IPS-20b (cell line): Measurements from ENCODE around the gene NFKBIE.
"Not testable (repeated sequence)": the region's sequence is repeated elsewhere in the genome, so short reads cannot be mapped to it uniquely, and the experiment has no call there.

Source experiments
- H3K27ac ChIP-seq: one replicate; pipeline ENCODE4 v1.5.1; 2013; ENCODE audit warnings: low read length
- H3K27me3 ChIP-seq: 2 replicates; pipeline ENCODE4 v1.6.1; 2013; ENCODE audit warnings: mild to moderate bottlenecking, low read length, inconsistent platforms; ENCODE audit not compliant: insufficient read depth
- H3K36me3 ChIP-seq: 2 replicates; pipeline ENCODE4 v1.6.1; 2013; ENCODE audit warnings: low read depth, mild to moderate bottlenecking, inconsistent platforms, low read length, moderate library complexity; ENCODE audit not compliant: insufficient read depth
- H3K4me1 ChIP-seq: 2 replicates; pipeline ENCODE4 v1.6.1; 2013; ENCODE audit warnings: mild to moderate bottlenecking, control low read depth, inconsistent platforms, low read length, moderate library complexity; ENCODE audit not compliant: insufficient read depth
- H3K4me3 ChIP-seq: 2 replicates; pipeline ENCODE4 v1.5.1; 2013; ENCODE audit warnings: mild to moderate bottlenecking, low read length, inconsistent platforms
- H3K9ac ChIP-seq: 2 replicates; pipeline ENCODE4 v1.6.1; 2013; ENCODE audit warnings: low read depth, mild to moderate bottlenecking, inconsistent platforms, low read length, moderate library complexity
- H3K9me3 ChIP-seq: 2 replicates; pipeline ENCODE4 v1.6.1; 2013; ENCODE audit warnings: mild to moderate bottlenecking, low read depth, low read length, inconsistent platforms; ENCODE audit not compliant: insufficient read depth

The NFKBIE gene

DNA sequence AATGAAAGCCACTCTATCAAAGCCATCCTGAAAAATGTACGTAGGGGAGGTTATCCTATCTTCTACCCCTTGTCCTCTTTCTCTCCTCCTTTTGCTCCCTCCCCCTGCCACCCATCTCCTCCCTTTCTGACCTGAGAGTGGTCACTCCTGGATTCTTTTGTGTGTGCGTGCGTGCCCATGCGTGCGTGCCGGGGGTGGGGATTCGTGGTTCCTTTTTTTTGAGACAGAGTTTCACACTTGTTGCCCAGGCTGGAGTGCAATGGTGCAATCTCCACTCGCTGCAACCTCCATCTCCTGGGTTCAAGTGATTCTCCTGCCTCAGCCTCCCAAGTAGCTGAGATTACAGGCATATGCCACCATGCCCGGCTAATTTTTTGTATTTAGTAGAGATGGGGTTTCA is 33.9 kb downstream of the NFKBIE start:
- H3K9me3 ChIP-seq, H3K27me3 ChIP-seq, H3K4me1 ChIP-seq, H3K4me3 ChIP-seq, H3K27ac ChIP-seq, H3K9ac ChIP-seq: not testable (repeated sequence)
- H3K36me3 ChIP-seq = peaks cover 87% of the 10 kb centered on the region

DNA sequence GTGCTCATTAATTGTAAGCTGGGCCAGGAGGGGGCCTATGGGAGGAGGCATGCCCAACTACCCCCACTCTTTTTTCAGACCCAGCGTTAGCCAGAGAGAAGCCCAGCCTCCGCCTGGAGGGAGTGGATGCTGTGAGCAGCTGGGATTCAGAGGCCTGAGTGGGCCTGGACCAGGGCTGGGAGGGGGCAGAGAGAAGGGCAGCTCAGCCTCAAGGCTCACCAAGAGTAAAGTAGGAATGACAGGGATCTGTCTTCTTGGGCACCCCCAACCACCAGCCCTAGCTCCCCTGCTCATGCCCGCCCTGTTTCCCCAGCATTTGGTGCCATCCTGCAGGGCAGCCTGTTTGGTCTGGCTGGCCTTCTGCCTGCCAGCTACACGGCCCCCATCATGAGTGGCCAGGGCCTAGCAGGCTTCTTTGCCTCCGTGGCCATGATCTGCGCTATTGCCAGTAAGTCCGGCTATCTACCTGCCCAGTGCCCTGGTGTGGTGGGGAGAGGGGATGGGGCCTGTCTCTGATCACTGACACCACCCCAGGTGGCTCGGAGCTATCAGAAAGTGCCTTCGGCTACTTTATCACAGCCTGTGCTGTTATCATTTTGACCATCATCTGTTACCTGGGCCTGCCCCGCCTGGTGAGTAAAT is 35.2 kb downstream of the NFKBIE start:
- Histone ChIP-seq H3K4me3 (no peak overlapping the region), H3K27me3 (no peaks in the 10 kb centered on the region), H3K4me1 (peaks cover 17% of the 10 kb centered on the region; the same call in 1 of the 2 replicates), H3K9ac (no peak overlapping the region), H3K27ac (no peak overlapping the region), H3K9me3 (no peaks in the 10 kb centered on the region), H3K36me3 (peaks cover 76% of the 10 kb centered on the region)

DNA sequence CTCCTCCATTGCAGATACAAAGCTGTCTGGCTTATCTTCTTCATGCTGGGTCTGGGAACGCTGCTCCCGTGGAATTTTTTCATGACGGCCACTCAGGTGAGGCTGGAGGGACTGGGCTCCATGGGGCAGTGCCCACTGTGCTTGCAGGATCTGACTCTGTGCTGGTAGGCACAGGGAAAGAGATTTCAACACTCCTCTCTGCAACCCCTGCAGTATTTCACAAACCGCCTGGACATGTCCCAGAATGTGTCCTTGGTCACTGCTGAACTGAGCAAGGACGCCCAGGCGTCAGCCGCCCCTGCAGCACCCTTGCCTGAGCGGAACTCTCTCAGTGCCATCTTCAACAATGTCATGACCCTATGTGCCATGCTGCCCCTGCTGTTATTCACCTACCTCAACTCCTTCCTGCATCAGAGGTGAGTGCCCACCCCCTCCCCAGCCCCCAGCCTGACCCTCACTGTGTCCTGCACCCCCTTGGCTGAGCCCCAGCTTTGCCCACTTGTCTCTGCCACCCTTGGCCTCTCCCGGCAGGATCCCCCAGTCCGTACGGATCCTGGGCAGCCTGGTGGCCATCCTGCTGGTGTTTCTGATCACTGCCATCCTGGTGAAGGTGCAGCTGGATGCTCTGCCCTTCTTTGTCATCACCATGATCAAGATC is 35.8 kb downstream of the NFKBIE start:
- H3K4me3 ChIP-seq = no peak overlapping the region
- H3K4me1 ChIP-seq = peaks cover 22% of the 10 kb centered on the region
- H3K27ac ChIP-seq = no peak overlapping the region
- no peaks in the 10 kb centered on the region for H3K9me3 ChIP-seq
- no peaks in the 10 kb centered on the region for H3K27me3 ChIP-seq
- peaks cover 72% of the 10 kb centered on the region for H3K36me3 ChIP-seq
- no peak overlapping the region for H3K9ac ChIP-seq

- Histone ChIP-seq H3K27me3 (no peaks in the 10 kb centered on the region), H3K4me1 (peaks cover 21% of the 10 kb centered on the region), H3K36me3 (peaks cover 71% of the 10 kb centered on the region), H3K27ac (no peak overlapping the region), H3K4me3 (no peak overlapping the region), H3K9ac (no peak overlapping the region), H3K9me3 (no peaks in the 10 kb centered on the region)
These were observed 36.5 kb downstream of the NFKBIE start for GRCh38 chr6:44228836-44229235.

DNA sequence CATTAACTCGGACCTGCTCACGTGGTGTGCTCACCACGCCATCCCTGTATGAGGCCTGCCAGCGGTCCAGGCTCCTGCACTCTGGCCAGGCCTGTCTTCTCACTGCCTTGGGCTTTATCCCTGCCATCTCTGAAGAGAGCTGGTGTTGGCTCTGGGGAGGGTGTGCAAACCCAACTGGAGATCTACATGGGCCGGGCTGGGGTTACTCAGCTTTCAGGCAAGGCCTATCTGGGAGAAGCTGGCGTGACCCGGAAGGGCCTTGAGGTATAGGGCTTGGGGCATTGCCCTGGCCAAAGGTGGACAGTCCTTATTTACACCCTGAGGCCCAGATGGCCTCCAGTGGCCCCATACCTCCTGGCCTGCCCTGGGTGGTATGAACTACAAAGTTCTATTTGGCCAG is 36.9 kb downstream of the NFKBIE start:
- Histone ChIP-seq H3K9ac (no peak overlapping the region), H3K4me1 (peaks cover 21% of the 10 kb centered on the region), H3K27me3 (no peaks in the 10 kb centered on the region), H3K4me3 (no peak overlapping the region), H3K27ac (no peak overlapping the region), H3K36me3 (peaks cover 67% of the 10 kb centered on the region), H3K9me3 (no peaks in the 10 kb centered on the region)

DNA sequence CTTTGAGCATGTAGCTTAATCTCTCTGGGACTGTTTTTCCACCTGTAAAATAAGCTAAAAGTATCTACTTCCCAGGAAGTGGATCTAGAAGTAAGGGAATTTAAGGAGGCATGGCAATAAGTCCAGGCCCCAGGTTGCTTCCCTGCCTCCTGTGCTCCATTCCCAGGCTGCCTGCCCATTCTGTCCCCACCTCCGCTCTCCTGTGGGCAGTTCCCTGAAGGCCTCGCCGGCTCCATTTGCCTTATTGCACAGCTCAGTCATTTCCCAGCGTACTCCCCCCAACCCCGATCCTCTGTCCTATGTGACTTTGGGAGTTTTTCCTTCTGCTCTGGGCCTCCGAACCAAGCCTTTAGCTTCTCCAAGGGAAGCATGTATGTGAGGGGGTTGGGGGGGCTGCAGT is 37.3 kb downstream of the NFKBIE start:
- Histone ChIP-seq H3K4me3 (no peak overlapping the region), H3K27ac (no peak overlapping the region), H3K9ac (no peak overlapping the region; the same call in 1 of the 2 replicates), H3K36me3 (peaks cover 63% of the 10 kb centered on the region), H3K4me1 (peaks cover 21% of the 10 kb centered on the region), H3K9me3 (no peaks in the 10 kb centered on the region), H3K27me3 (no peaks in the 10 kb centered on the region)

DNA sequence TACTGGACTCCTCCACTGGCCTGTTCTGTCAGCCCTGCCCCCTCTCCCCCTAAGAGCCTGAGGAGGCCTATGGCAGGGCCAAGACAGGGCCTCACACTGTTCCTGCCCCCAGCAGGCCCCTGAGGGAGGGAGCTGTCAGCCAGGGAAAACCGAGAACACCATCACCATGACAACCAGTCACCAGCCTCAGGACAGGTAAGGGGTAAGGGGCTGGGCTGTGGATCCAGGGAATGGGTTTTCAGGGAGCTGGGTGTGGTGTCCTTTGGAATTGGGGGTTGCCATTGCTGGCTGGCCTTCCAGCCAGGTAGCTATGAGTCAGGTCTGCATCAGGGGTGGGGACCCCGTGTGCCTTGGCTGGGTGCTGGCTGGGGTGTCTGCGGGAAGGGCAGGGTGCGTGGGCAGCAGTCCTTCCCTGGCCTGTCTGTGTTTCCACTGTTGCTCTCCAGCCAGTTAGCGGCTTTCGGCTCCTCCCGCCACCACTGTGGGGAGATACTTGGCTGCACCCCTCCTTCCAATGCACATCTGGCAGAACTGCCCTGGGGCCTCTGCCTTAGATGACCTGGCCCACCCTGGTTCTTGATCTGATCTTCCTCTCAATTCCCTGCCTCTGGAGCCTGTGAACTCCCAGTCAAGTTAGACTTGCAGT is 38.1 kb downstream of the NFKBIE start:
- Histone ChIP-seq H3K4me1 (peaks cover 24% of the 10 kb centered on the region), H3K4me3 (no peak overlapping the region; the same call in 1 of the 2 replicates), H3K27me3 (no peaks in the 10 kb centered on the region), H3K9ac (no peak overlapping the region), H3K36me3 (peaks cover 55% of the 10 kb centered on the region), H3K9me3 (no peaks in the 10 kb centered on the region), H3K27ac (no peak overlapping the region)

GRCh38 chr6:44226368-44227147 is 38.8 kb downstream of the NFKBIE start:
- H3K9ac ChIP-seq = peak overlapping the region; percentile 37; the same call in 1 of the 2 replicates
- H3K27ac ChIP-seq = no peak overlapping the region
- H3K9me3 ChIP-seq = no peaks in the 10 kb centered on the region
- H3K4me3 ChIP-seq = peak overlapping the region; percentile 38; the same call in 1 of the 2 replicates
- no peaks in the 10 kb centered on the region for H3K27me3 ChIP-seq
- H3K36me3 ChIP-seq = peaks cover 48% of the 10 kb centered on the region
- H3K4me1 ChIP-seq = peaks cover 28% of the 10 kb centered on the region

- Histone ChIP-seq H3K27ac (no peak overlapping the region), H3K9ac (peak overlapping the region; percentile 37; the same call in 1 of the 2 replicates), H3K4me1 (peaks cover 31% of the 10 kb centered on the region)
These were observed 39.6 kb downstream of the NFKBIE start for GRCh38 chr6:44225579-44226325.

GRCh38 chr6:44224965-44225305 is 40.4 kb downstream of the NFKBIE start:
- H3K27ac ChIP-seq = no peak overlapping the region
- H3K4me1 ChIP-seq = peaks cover 31% of the 10 kb centered on the region
- H3K4me3 ChIP-seq = peak overlapping the region; percentile 97; the same call in 1 of the 2 replicates
- H3K27me3 ChIP-seq = no peaks in the 10 kb centered on the region
- no peaks in the 10 kb centered on the region for H3K9me3 ChIP-seq
- H3K36me3 ChIP-seq = peaks cover 32% of the 10 kb centered on the region
- peak overlapping the region; percentile 84; the same call in 1 of the 2 replicates for H3K9ac ChIP-seq

More at GRCh38 chr6:44225579-44226325, 39.6 kb downstream of the NFKBIE start:
- H3K9me3 ChIP-seq = no peaks in the 10 kb centered on the region
- H3K36me3 ChIP-seq = peaks cover 40% of the 10 kb centered on the region
- H3K27me3 ChIP-seq = no peaks in the 10 kb centered on the region
- peak overlapping the region; percentile 38; the same call in 1 of the 2 replicates for H3K4me3 ChIP-seq
